Inflammatory macrophage (primary cell): ENCODE data around the gene OTOGL.
A peak's percentile ranks its signal among the peaks of the same experiment; 100 is the strongest.

Source experiments
- DNase-seq, 2 donors: peaks; one replicate each; pipeline ENCODE4 v3.0.0-alpha.2; 2020 to 2022

The OTOGL gene

GRCh38 chr12:80377140-80377794, 277.9 kb downstream of the OTOGL start:
- no peak for DNase-seq

- no peak for DNase-seq
These were observed 281.8 kb downstream of the OTOGL start for GRCh38 chr12:80381121-80381520.

- no peak for DNase-seq
These were observed 282.9 kb downstream of the OTOGL start for GRCh38 chr12:80382254-80382653.

GRCh38 chr12:80400571-80400991, 301.2 kb downstream of the OTOGL start:
- no peak for DNase-seq

GRCh38 chr12:80401191-80401590, 301.9 kb downstream of the OTOGL start:
- no peak for DNase-seq

- no peak for DNase-seq
These were observed 305.3 kb downstream of the OTOGL start for GRCh38 chr12:80404629-80405028.

GRCh38 chr12:80406253-80406652, 306.9 kb downstream of the OTOGL start:
- no peak for DNase-seq

- no peak for DNase-seq
These were observed 312.4 kb downstream of the OTOGL start for GRCh38 chr12:80411787-80412186.

GRCh38 chr12:80412343-80412953, 313.1 kb downstream of the OTOGL start:
- peak; percentile 41 to 48 for DNase-seq

GRCh38 chr12:80413462-80413861, 314.1 kb downstream of the OTOGL start:
- DNase-seq, result no peak

- DNase-seq, result no peak
These were observed 316.1 kb downstream of the OTOGL start for GRCh38 chr12:80415466-80415865.

GRCh38 chr12:80419644-80420043, 320.3 kb downstream of the OTOGL start:
- no peak for DNase-seq

- no peak for DNase-seq
These were observed 320.7 kb downstream of the OTOGL start for GRCh38 chr12:80420075-80420474.

GRCh38 chr12:80422550-80422949, 323.2 kb downstream of the OTOGL start:
- DNase-seq, result no peak
